Measurements from ENCODE around the gene IRF3. TPM values are rescaled to one million over a fixed set of nuclear protein-coding genes. Genes with fewer than 3 reads are reported as not detected.

IRF3 gene
- total RNA-seq, 1 experiment from 2014 or later, result 205 TPM

DNA sequence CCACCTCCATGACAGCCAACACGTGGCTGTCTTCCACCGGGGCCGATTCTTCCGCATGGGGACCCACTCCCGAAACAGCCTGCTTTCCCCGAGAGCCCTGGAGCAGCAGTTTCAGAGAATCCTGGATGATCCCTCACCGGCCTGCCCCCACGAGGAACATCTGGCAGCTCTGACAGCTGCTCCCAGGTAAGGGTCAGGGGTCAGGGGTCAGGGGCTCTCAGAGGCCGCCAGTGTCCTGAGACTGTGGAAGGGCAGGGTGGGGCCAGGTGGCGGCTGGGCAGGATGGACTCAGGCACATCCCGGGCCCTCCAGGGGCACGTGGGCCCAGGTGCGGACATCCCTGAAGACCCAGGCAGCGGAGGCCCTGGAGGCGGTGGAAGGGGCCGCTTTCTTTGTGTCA, 40.3 kb upstream of the IRF3 start:
- no peaks in the 10 kb centered on the region for H3K4me1 ChIP-seq (ENCODE audit: insufficient read depth, low read length)
- no peak overlapping the region for H2BK15ac ChIP-seq (ENCODE audit: low read depth, low read length)
- no peak for DNase-seq
- H3T11ph ChIP-seq (ENCODE audit: low read length), result no peak overlapping the region
- Mint-ChIP-seq H3K4me1 (no peaks in the 10 kb centered on the region), H3K4me3 (no peak overlapping the region), H3K36me3 (ENCODE audit: insufficient read depth in 1 of 3, low read depth in 3 of 3) (peaks cover 29 to 66% (median 59%) of the 10 kb centered on the region in 3 experiments), H3K9me3 (no peaks in the 10 kb centered on the region), H3K27ac (no peak overlapping the region), H3K27me3 (ENCODE audit: low read depth) (no peaks in the 10 kb centered on the region; the same call in 1 of the 2 replicates)
- H2AK5ac ChIP-seq (ENCODE audit: insufficient read length, low read length), result no peak overlapping the region
- H3K18ac ChIP-seq (ENCODE audit: insufficient read length, low read depth, low read length), result no peak overlapping the region
- H2AFZ ChIP-seq (ENCODE audit: low read length), result no peak overlapping the region
- no peak overlapping the region for H3K14ac ChIP-seq (ENCODE audit: insufficient read depth, low read length)
- no peak overlapping the region for H3K27ac ChIP-seq (ENCODE audit: insufficient read length, low read depth, low read length)
- H4K5ac ChIP-seq (ENCODE audit: insufficient read length, low read depth, low read length), result no peak overlapping the region
- no peak overlapping the region for H2BK12ac ChIP-seq (ENCODE audit: insufficient read length, low read depth, low read length)
- no peak overlapping the region for H2BK5ac ChIP-seq (ENCODE audit: insufficient read length, low read length)
- H4K20me1 ChIP-seq (ENCODE audit: control insufficient read depth, insufficient read depth, insufficient read length), result no peaks in the 10 kb centered on the region
- H4K91ac ChIP-seq (ENCODE audit: insufficient read length, low read depth, low read length), result no peak overlapping the region
- H2BK120ac ChIP-seq (ENCODE audit: low read depth, low read length, poor library complexity, severe bottlenecking), result no peak overlapping the region
- no peaks in the 10 kb centered on the region for H3K27me3 ChIP-seq (ENCODE audit: insufficient read depth, low read length)
- H3K4ac ChIP-seq (ENCODE audit: low read depth, low read length), result no peak overlapping the region
- H3K56ac ChIP-seq (ENCODE audit: insufficient read length, low read depth, low read length), result no peak overlapping the region
- WGBS (ENCODE audit: extremely low coverage, insufficient read length, low lambda C conversion rate), result no CpG with 5 or more reads among the region's 16 CpGs
- no peak overlapping the region for H3K23ac ChIP-seq (ENCODE audit: insufficient read length, low read depth, low read length)
- no peaks in the 10 kb centered on the region for H3K79me2 ChIP-seq (ENCODE audit: insufficient read depth, low read length)
- no peak overlapping the region for H2BK20ac ChIP-seq (ENCODE audit: low read depth, low read length, poor library complexity, severe bottlenecking)
- no peaks in the 10 kb centered on the region for H3K23me2 ChIP-seq (ENCODE audit: insufficient read length, low read depth, low read length, poor library complexity, severe bottlenecking)
- no peaks in the 10 kb centered on the region for H3K79me1 ChIP-seq (ENCODE audit: insufficient read depth, low read depth, low read length, poor library complexity, severe bottlenecking)
- TF ChIP-seq CTCF (conservative IDR thresholded peaks at IDR 0.05), result no peak
- no peaks in the 10 kb centered on the region for H3K9me3 ChIP-seq (ENCODE audit: control insufficient read depth, low read depth, low read length)
- H4K8ac ChIP-seq (replicated peaks; ENCODE audit: insufficient read length, low read depth, low read length), result no peak overlapping the region
- H3K4me2 ChIP-seq (ENCODE audit: insufficient read depth, insufficient read length, low read length), result no peak overlapping the region
- no peak overlapping the region for H3K9ac ChIP-seq (ENCODE audit: extremely low read depth, insufficient read length, low read length)
